H1 (cell line): Measurements from ENCODE around the gene TFF2.

ENCODE experiments used
- EP300 ChIP-seq, 2 experiments: IDR thresholded peaks; 1 replicate in 1 of 2; 2 replicates in 1 of 2; pipeline ENCODE4 v1.6.1; 2011 to 2012; ENCODE audit warnings: low read depth in 2 of 2, low read length in 2 of 2, mild to moderate bottlenecking in 2 of 2, borderline replicate concordance in 1 of 2, inconsistent platforms in 1 of 2, moderate library complexity in 1 of 2
- POLR2A ChIP-seq, 2 experiments: IDR thresholded peaks; 1 replicate in 1 of 2; 2 replicates in 1 of 2; pipeline ENCODE4 v1.6.1; 2011; ENCODE audit warnings: low read depth in 2 of 2, low read length in 2 of 2, mild to moderate bottlenecking in 2 of 2; ENCODE audit errors: control extremely low read depth in 1 of 2
- RAD21 ChIP-seq, 2 experiments: IDR thresholded peaks in 1 of 2; conservative IDR thresholded peaks in 1 of 2; 2 replicates each; pipeline ENCODE4 v1.6.1; 2011; ENCODE audit warnings: low read depth in 2 of 2, low read length in 2 of 2, improper control_type of control experiment in 1 of 2, inconsistent platforms in 1 of 2, mild to moderate bottlenecking in 1 of 2, moderate library complexity in 1 of 2
- TF ChIP-seq, protein P1 (sequence below), 3 experiments: IDR thresholded peaks; 1 replicate in 2 of 3; 2 replicates in 1 of 3; pipeline versions ENCODE4 v1.5.1 to v1.6.1; 2011; ENCODE audit warnings: low read length in 3 of 3, mild to moderate bottlenecking in 3 of 3, inconsistent platforms in 2 of 3, low read depth in 1 of 3, moderate library complexity in 1 of 3; ENCODE audit not compliant: insufficient read depth in 1 of 3; ENCODE audit errors: control extremely low read depth in 1 of 3

DNA sequence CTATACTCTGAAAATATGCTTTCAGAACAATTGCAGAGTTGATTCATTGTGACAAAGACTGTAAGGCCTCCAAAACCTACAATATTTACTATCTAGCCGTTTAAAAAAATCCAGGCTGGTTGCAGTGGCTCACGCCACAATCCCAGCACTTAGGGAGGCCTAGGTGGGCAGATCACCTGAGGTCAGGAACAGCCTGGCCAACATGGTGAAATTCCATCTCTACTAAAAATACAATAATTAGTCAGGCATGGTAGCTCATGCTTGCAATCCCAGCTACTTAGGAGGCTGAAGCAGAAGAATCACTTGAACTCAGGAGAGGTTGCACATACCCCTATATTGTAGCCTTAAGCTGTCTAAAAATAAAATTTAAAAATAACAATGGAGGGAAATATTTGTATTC lies 5.3 kb upstream of the TFF2 start:
- TF ChIP-seq EP300 (IDR thresholded peaks at IDR 0.05; ENCODE audit: borderline replicate concordance in 1 of 2, low read depth in 2 of 2, low read length in 2 of 2) (no peak), POLR2A (IDR thresholded peaks at IDR 0.05; ENCODE audit: control extremely low read depth in 1 of 2, low read depth in 2 of 2, low read length in 2 of 2) (no peak), RAD21 (IDR thresholded peaks at IDR 0.05 in 1 of 2, conservative IDR thresholded peaks at IDR 0.05 in 1 of 2; ENCODE audit: low read depth in 2 of 2, low read length in 2 of 2) (no peak)
- TF ChIP-seq, protein P1, sequence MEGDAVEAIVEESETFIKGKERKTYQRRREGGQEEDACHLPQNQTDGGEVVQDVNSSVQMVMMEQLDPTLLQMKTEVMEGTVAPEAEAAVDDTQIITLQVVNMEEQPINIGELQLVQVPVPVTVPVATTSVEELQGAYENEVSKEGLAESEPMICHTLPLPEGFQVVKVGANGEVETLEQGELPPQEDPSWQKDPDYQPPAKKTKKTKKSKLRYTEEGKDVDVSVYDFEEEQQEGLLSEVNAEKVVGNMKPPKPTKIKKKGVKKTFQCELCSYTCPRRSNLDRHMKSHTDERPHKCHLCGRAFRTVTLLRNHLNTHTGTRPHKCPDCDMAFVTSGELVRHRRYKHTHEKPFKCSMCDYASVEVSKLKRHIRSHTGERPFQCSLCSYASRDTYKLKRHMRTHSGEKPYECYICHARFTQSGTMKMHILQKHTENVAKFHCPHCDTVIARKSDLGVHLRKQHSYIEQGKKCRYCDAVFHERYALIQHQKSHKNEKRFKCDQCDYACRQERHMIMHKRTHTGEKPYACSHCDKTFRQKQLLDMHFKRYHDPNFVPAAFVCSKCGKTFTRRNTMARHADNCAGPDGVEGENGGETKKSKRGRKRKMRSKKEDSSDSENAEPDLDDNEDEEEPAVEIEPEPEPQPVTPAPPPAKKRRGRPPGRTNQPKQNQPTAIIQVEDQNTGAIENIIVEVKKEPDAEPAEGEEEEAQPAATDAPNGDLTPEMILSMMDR (IDR thresholded peaks at IDR 0.05; ENCODE audit: control extremely low read depth in 1 of 3, insufficient read depth in 1 of 3, low read depth in 1 of 3, low read length in 3 of 3): no peak
